ENCODE measurements around the gene NYAP2.

DNA sequence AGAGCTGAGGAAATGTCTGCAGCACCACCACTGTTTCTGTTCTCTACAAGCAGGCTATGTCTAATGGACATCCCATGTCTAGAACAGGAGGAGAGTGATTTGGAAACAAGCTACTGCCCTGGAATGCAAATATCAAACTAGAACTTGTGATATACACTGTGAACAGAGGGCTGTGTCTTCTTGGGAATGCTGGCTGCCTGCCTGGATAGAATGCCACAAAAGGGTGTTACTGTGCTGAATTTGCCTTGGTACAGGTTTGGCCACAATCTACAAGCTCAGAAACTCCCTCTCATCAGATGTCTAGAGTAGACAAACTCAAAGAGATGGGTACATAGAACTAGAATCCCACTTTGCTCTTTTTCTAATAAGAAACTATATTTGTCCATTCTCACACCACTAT lies 170.5 kb downstream of the NYAP2 start:
- TF ChIP-seq BHLHE40 (IDR thresholded peaks at IDR 0.05; ENCODE audit: borderline replicate concordance) (no peak), SP1 (IDR thresholded peaks at IDR 0.05) (no peak)

Data from HEK293T (cell line).